Prostate gland (tissue), 2 donors: ENCODE data around the gene LSMEM2. TPM values are rescaled to one million over a fixed set of nuclear protein-coding genes. Genes with fewer than 3 reads are reported as not detected.

Source experiments
- DNase-seq: peaks from one replicate; pipeline ENCODE4 v3.0.0-alpha.2; 2019; ENCODE audit warnings: low spot score
- H3K27ac ChIP-seq, 2 donors: fragments of 200-600 bp; sonication (generic); 2 replicates each; pipeline ENCODE4 v1.5.1; 2017 to 2019
- H3K27me3 ChIP-seq: fragments of 200-600 bp; sonication (generic); replicated peaks from 2 replicates; pipeline ENCODE4 v1.5.1; 2019; ENCODE audit not compliant: insufficient read depth
- H3K36me3 ChIP-seq, 2 donors: fragments of 200-600 bp; sonication (generic); 1 replicate in 1 of 2; 2 replicates in 1 of 2; pipeline versions ENCODE4 v1.5.1 to v1.8.1; 2017 to 2019
- H3K4me1 ChIP-seq: fragments of 200-600 bp; sonication (generic); replicated peaks from 2 replicates; pipeline ENCODE4 v1.5.1; 2019
- H3K4me3 ChIP-seq, 2 donors: fragments of 200-600 bp; sonication (generic); 2 replicates each; pipeline ENCODE4 v1.5.1; 2017 to 2019
- H3K9me3 ChIP-seq: fragments of 200-600 bp; sonication (generic); 2 replicates; pipeline ENCODE4 v1.5.1; 2017
- POLR2A ChIP-seq: fragments of 450-650 bp; IDR thresholded peaks from one replicate; pipeline ENCODE4 v1.6.1; 2016; ENCODE audit warnings: antibody characterized with exemption, mild to moderate bottlenecking
- POLR2AphosphoS5 ChIP-seq: sonication (generic); formaldehyde crosslinking; IDR thresholded peaks from one replicate; pipeline ENCODE4 v1.6.1; 2017; ENCODE audit warnings: antibody characterized with exemption
- WGBS: methylation state at CpG from one replicate; pipeline ENCODE4 v1.1.5; 2018; 5-methylcytosine and 5-hydroxymethylcytosine counted together
- intact Hi-C: fragments of 100-400 bp; cut with DNase I; formaldehyde crosslinking; loops from one replicate; pipeline ENCODE4 v1.14.2; 2022
- total RNA-seq, 2 donors: library from RNA; depleted of rRNA; stranded (reverse); fragments of >200 nt; gene quantifications; one replicate each; pipeline ENCODE4 v1.1.0, GENCODE V29; 2016
- TF ChIP-seq, protein P1 (sequence below), 4 experiments: fragments of 200-600 bp in 2 of 4; fragments of 450-650 bp in 2 of 4; sonication (generic) in 2 of 4; IDR thresholded peaks; 1 replicate in 3 of 4; 2 replicates in 1 of 4; pipeline ENCODE4 v1.5.1; 2016 to 2019; ENCODE audit warnings: antibody characterized with exemption in 4 of 4, mild to moderate bottlenecking in 2 of 4, moderate library complexity in 2 of 4

LSMEM2 gene
- total RNA-seq, 2 donors from 2014 or later: not detected

DNA sequence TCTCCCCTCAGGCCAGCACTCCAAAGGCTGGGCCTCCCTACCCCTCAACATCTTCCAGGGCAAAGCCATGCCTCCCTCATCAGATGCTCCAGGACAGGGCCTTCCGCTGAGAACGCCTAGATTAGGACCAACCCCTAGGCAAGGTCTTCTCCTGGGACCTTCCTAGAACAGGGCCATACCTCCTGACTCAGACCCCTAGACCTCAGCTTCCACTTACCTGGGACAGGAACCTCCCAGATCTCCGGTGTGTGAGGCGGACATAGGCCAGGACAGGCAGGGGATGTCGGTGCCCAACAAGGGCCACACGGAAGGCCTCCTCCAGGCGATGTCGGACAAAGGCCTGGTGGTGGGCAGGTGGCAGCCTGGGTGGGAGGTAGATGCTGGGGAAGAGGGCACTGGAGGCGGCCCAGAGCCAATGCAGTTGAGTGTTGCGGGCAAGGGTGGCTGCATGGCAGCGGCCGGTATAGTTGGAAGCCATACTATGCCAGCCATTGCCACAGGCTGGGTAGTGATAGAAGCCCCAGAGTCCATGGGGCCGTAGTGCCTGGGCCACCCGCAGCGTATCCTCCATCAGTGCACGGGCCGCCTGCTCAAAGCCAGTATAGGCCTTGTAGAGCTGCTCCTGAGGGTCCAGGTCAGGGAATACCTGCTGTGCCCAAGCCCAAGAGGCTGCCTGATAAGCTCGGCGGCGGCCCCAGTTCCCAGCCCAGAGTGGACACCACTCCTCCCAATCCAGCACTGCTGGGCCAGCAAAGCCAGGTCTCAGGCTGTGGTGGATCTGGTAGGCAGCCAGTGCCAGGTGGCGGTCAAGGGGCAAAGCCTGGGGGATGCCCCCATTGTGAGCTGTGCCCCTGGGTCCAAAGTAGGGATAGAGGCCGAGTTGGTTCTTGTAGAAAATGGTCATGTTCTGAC lies 15.9 kb downstream of the LSMEM2 start:
- no peak for TF ChIP-seq POLR2A
- TF ChIP-seq, protein P1, sequence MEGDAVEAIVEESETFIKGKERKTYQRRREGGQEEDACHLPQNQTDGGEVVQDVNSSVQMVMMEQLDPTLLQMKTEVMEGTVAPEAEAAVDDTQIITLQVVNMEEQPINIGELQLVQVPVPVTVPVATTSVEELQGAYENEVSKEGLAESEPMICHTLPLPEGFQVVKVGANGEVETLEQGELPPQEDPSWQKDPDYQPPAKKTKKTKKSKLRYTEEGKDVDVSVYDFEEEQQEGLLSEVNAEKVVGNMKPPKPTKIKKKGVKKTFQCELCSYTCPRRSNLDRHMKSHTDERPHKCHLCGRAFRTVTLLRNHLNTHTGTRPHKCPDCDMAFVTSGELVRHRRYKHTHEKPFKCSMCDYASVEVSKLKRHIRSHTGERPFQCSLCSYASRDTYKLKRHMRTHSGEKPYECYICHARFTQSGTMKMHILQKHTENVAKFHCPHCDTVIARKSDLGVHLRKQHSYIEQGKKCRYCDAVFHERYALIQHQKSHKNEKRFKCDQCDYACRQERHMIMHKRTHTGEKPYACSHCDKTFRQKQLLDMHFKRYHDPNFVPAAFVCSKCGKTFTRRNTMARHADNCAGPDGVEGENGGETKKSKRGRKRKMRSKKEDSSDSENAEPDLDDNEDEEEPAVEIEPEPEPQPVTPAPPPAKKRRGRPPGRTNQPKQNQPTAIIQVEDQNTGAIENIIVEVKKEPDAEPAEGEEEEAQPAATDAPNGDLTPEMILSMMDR (IDR thresholded peaks at IDR 0.05): no peak
- TF ChIP-seq POLR2AphosphoS5: no peak
- intact Hi-C loops: no loop called here

GRCh38 chr3:50295553-50296431 lies 16.9 kb downstream of the LSMEM2 start:
- Histone ChIP-seq H3K4me3 (no peak overlapping the region), H3K4me1 (peaks cover 16% of the 10 kb centered on the region), H3K27ac (no peak overlapping the region), H3K9me3 (no peaks in the 10 kb centered on the region), H3K27me3 (no peaks in the 10 kb centered on the region), H3K36me3 (no peaks in the 10 kb centered on the region)
- DNase-seq: no peak
- 84% methylated on average over 8 of the region's 8 CpGs for WGBS
- intact Hi-C loops: no loop called here
- TF ChIP-seq, protein P1 (IDR thresholded peaks at IDR 0.05): no peak
- TF ChIP-seq POLR2AphosphoS5 (no peak), POLR2A (no peak)

More for the DNA sequence above, 15.9 kb downstream of the LSMEM2 start:
- H3K27me3 ChIP-seq: no peaks in the 10 kb centered on the region
- peaks cover 16% of the 10 kb centered on the region for H3K4me1 ChIP-seq
- DNase-seq: no peak
- WGBS: 94% methylated on average over 22 of the region's 22 CpGs
- no peak overlapping the region for H3K27ac ChIP-seq
- H3K4me3 ChIP-seq: no peak overlapping the region
- no peaks in the 10 kb centered on the region for H3K9me3 ChIP-seq
- H3K36me3 ChIP-seq: peaks cover 4% of the 10 kb centered on the region in 2 donors

- H3K9me3 ChIP-seq: no peaks in the 10 kb centered on the region
- TF ChIP-seq POLR2A (no peak), POLR2AphosphoS5 (no peak)
- TF ChIP-seq, protein P1 (IDR thresholded peaks at IDR 0.05): no peak
- H3K27me3 ChIP-seq: no peaks in the 10 kb centered on the region
- intact Hi-C loops: no loop called here
- H3K27ac ChIP-seq: no peak overlapping the region
- H3K4me1 ChIP-seq: peaks cover 16% of the 10 kb centered on the region
- H3K36me3 ChIP-seq: no peaks in the 10 kb centered on the region
- H3K4me3 ChIP-seq: no peak overlapping the region
- no peak for DNase-seq
- WGBS: 90% methylated on average over 15 of the region's 18 CpGs
Measured at GRCh38 chr3:50296721-50297383, 18.0 kb downstream of the LSMEM2 start.

DNA sequence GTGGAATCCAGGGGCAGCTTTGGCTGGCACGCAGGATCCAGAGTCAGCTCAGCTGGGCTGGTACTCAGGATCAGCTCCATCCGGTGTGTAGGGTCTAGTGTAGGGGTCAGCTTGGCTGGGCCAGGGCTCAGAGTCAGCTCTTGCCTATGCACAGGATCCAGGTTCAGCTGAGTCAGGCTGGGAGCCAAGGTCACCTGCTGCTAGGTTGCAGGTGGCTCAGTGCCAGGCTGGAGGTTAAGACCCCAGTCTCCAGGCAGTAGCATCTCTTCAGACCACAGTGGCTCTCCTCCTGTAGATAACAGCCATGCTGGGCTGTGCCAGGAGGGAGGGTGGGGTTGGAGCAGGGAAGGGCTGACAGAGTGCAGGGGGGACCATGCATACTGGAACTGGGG lies 18.5 kb downstream of the LSMEM2 start:
- intact Hi-C loops: no loop called here
- Histone ChIP-seq H3K4me1 (peaks cover 16% of the 10 kb centered on the region), H3K36me3 (no peaks in the 10 kb centered on the region), H3K27ac (no peak overlapping the region), H3K9me3 (no peaks in the 10 kb centered on the region), H3K27me3 (no peaks in the 10 kb centered on the region), H3K4me3 (no peak overlapping the region)
- DNase-seq: no peak
- 93% methylated on average over 2 of the region's 2 CpGs for WGBS
- TF ChIP-seq POLR2AphosphoS5 (no peak), POLR2A (no peak)
- TF ChIP-seq, protein P1 (IDR thresholded peaks at IDR 0.05): no peak
